GM18519 (cell line): ENCODE measurements around the gene CHMP4B.

Experiments used
- ATAC-seq: cut with Tn5 transposase; IDR thresholded peaks from one replicate; pipeline ENCODE4 v1.9.1; 2021; ENCODE audit warnings: mild to moderate bottlenecking, moderate library complexity; ENCODE audit not compliant: unreplicated experiment, low FRiP score

Gene CHMP4B

GRCh38 chr20:33859751-33860150, 48.6 kb downstream of the CHMP4B start:
- no peak for ATAC-seq

DNA sequence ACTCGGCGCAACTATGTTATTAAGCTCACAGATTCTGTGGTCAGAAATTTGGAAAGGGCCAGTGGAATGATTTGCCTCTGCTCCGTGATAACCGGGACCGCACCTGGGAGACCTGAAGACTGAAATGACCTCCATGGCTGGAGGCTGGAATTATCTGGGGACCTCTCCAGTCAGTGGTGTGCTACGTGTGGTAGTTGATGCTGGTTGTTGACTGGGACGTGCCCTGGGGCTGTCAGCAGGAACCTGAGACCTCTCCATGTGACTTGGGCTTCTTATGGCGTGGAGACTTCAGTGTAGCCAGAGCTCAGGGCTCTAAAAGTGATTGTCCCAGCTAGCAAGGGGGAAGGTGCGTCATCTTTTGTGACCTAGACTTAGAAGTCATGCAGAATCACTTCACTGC, 50.3 kb downstream of the CHMP4B start:
- ATAC-seq, result no peak

- no peak for ATAC-seq
These were observed 51.7 kb downstream of the CHMP4B start for GRCh38 chr20:33862709-33863403.

GRCh38 chr20:33863440-33864323, 52.5 kb downstream of the CHMP4B start:
- ATAC-seq, result no peak

- no peak for ATAC-seq
These were observed 53.3 kb downstream of the CHMP4B start for GRCh38 chr20:33864324-33864963.

DNA sequence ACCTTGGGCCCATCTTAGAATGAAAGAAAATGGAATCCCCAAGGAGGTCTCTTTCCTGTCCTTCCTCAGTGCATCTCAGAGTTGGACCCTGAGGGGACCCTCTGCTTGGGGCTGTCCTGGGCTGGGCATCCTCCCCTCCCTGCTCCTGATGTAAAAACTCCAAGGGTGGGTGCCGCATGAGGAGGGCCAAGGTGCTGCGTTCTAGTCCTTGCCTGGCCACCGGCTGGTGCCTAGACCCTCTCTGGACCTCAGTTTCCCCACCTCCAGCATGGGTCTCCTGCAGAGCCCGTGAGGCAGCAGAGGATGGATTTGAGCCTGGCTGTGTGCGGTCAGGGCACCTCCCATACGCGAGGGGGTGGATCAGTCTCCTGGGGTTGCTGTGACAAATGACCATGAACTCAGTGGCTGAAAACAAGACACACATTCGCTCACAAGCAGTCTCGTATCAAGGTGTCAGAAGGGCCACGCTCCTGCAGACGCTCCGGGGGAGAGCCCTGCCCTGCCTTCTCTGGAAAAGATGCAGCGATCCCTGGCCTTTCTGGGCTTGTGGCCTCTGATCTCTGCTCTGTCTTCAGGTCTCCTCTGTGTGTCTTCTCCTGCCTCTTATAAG, 54.7 kb downstream of the CHMP4B start:
- no peak for ATAC-seq

- no peak for ATAC-seq
These were observed 55.4 kb downstream of the CHMP4B start for GRCh38 chr20:33866398-33867100.

GRCh38 chr20:33868042-33868441, 56.9 kb downstream of the CHMP4B start:
- ATAC-seq, result no peak

GRCh38 chr20:33868595-33868994, 57.4 kb downstream of the CHMP4B start:
- ATAC-seq, result no peak

DNA sequence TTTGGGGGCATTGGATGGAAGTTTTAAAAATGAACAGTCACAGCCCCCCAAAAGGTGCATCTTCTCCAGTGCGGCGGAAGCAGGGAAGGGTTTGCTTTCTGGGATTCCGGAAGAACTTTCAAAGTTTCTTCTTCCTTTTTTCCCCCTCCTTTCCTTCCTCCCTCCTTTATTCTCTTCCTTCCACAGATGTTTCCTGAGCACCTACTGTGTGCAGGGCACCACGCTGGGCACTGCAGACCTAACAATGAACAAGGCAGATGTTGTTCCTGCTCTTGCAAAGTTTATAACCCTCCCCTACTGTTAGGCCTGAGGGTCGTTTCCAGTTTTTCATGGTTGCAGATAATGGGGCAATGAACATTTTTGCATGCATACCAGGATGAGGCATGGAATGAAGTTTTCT, 58.1 kb downstream of the CHMP4B start:
- ATAC-seq, result no peak

- no peak for ATAC-seq
These were observed 60.2 kb downstream of the CHMP4B start for GRCh38 chr20:33871362-33871761.

GRCh38 chr20:33874129-33874528, 63.0 kb downstream of the CHMP4B start:
- no peak for ATAC-seq

DNA sequence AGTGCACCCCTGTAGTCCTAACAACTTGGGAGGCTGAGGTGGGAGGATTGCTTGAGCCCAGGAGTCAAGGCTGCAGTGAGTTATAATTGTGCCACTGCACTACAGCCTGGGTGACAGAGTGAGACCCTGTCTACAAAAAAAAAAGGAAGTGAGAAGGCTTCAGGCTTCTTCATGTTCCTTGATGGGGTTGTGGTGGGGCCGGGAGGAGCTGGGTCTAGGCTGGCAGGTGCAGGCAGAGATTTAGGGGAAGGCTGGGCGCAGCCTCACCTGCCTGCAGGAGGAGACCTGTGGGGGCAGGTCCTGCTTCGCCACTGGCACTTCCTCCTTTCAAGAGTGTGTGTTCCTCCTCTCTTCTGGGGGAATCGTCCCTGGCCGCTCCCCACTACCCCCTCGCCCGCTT, 63.9 kb downstream of the CHMP4B start:
- ATAC-seq, result no peak

- ATAC-seq, result no peak
These were observed 64.4 kb downstream of the CHMP4B start for GRCh38 chr20:33875534-33876026.

- ATAC-seq, result no peak
These were observed 67.4 kb downstream of the CHMP4B start for GRCh38 chr20:33878583-33878982.

DNA sequence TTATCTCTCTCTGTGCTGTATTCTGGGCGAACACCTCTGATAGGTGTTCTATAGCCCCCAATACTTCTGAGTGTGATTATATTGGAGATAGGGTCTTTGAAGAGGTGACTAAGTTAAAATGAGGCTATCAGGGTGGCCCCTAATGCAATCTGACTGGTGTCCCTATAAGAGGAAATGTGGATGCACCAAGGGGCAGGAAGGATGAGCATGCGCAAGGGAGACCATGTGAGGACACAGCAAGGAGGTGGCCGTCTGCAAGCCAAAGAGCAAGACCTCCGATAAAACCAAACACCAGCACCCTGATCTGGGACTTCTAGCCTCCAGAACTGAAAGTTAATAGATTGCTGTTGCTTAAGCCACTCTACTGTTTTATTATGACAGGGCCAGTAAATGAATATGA, 69.2 kb downstream of the CHMP4B start:
- ATAC-seq, result no peak

DNA sequence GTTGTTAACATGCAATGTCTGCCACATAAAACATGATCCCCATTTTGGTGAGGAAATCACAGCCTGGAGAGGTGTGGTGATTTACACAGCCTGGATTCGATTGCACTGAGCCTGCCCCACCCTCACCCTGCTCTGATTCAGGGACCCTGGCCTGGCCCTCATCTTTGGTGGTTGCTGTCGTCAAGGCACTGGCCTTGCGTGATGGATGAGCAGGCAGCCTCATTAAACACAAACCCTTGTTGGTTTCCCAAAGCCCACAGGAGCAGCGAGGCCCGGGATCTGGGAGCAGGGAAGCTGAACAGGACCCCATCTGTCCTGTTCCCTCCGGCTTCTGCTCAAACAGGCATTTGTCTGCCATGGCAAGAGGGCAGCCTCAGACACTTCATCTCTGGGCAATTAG, 70.8 kb downstream of the CHMP4B start:
- no peak for ATAC-seq

DNA sequence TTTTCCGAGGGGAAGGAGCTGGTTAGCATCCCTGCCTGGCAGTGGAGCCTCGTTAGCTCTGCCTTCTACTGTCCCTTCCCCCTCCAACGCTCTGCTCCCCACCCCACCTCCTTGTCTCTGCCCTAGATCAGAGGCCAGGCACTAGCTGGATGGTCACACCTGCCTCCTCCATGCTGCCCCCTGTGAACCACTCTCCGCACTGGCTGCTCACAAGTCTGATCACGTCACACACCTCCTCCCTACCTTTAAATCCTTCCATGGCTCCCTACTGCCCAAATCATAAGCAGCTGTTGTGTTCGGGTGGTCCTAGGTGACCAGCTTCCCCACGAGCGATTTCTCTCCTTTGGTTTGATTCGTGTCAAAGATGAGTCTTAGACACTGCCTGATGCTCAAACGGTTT, 71.3 kb downstream of the CHMP4B start:
- ATAC-seq, result no peak

- peak; percentile 57 for ATAC-seq
These were observed 72.0 kb downstream of the CHMP4B start for GRCh38 chr20:33883164-33883563.

DNA sequence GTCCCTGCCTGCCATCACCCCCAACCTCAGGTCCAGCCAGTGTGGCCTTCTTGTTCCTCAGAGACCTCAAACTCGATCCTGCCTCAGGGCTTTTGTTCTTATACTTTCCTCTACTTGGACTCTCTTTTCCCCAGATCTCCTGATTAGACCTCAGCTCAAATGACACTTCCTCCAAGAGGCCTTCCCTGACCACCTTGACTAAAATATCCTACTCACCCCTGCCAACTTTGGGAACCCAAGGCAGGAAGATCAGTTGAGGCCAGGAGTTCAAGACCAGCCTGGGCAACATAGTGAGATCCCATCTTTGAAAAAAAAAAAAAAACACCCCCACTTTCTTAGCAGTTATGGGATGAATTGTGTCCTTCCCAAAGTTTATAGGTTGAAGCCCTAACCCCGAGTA, 73.5 kb downstream of the CHMP4B start:
- ATAC-seq, result no peak
